Limb (tissue), 2 donors: ENCODE data around the gene TMEM151A.
A peak's percentile ranks its signal among the peaks of the same experiment; 100 is the strongest.

Source experiments
- DNase-seq, 2 donors: peaks; one replicate each; pipeline ENCODE4 v3.0.0-alpha.2; 2016; ENCODE audit errors: extremely low spot score in 2 of 2

TMEM151A gene

GRCh38 chr11:66322732-66323427 lies 31.2 kb downstream of the TMEM151A start:
- DNase-seq = no peak

- DNase-seq = no peak
Measured at GRCh38 chr11:66323684-66324083, 32.0 kb downstream of the TMEM151A start.

GRCh38 chr11:66324664-66325063 lies 33.0 kb downstream of the TMEM151A start:
- DNase-seq = no peak

- DNase-seq = no peak
Measured at GRCh38 chr11:66325263-66325671, 33.6 kb downstream of the TMEM151A start.

GRCh38 chr11:66326261-66327111 lies 34.8 kb downstream of the TMEM151A start:
- DNase-seq = no peak

GRCh38 chr11:66327171-66328030 lies 35.7 kb downstream of the TMEM151A start:
- no peak for DNase-seq

GRCh38 chr11:66328031-66328301 lies 36.3 kb downstream of the TMEM151A start:
- DNase-seq = no peak

- peak; percentile 55 to 86 for DNase-seq
Measured at GRCh38 chr11:66328302-66329144, 36.8 kb downstream of the TMEM151A start.

GRCh38 chr11:66329165-66329673 lies 37.5 kb downstream of the TMEM151A start:
- DNase-seq = no peak

- no peak for DNase-seq
Measured at GRCh38 chr11:66330931-66331330, 39.2 kb downstream of the TMEM151A start.

- peak in 1 of 2 donors; percentile 21 for DNase-seq
Measured at GRCh38 chr11:66331542-66332370, 40.1 kb downstream of the TMEM151A start.

GRCh38 chr11:66332371-66333219 lies 40.9 kb downstream of the TMEM151A start:
- no peak for DNase-seq

- peak in 1 of 2 donors; percentile 21 for DNase-seq
Measured at GRCh38 chr11:66333220-66333877, 41.7 kb downstream of the TMEM151A start.

GRCh38 chr11:66333896-66334604 lies 42.4 kb downstream of the TMEM151A start:
- peak in 1 of 2 donors; percentile 29 for DNase-seq

GRCh38 chr11:66334605-66335442 lies 43.1 kb downstream of the TMEM151A start:
- no peak for DNase-seq

GRCh38 chr11:66335531-66336233 lies 44.0 kb downstream of the TMEM151A start:
- peak in 1 of 2 donors; percentile 55 for DNase-seq
